ENCODE data around the gene SLC22A7.

DNA sequence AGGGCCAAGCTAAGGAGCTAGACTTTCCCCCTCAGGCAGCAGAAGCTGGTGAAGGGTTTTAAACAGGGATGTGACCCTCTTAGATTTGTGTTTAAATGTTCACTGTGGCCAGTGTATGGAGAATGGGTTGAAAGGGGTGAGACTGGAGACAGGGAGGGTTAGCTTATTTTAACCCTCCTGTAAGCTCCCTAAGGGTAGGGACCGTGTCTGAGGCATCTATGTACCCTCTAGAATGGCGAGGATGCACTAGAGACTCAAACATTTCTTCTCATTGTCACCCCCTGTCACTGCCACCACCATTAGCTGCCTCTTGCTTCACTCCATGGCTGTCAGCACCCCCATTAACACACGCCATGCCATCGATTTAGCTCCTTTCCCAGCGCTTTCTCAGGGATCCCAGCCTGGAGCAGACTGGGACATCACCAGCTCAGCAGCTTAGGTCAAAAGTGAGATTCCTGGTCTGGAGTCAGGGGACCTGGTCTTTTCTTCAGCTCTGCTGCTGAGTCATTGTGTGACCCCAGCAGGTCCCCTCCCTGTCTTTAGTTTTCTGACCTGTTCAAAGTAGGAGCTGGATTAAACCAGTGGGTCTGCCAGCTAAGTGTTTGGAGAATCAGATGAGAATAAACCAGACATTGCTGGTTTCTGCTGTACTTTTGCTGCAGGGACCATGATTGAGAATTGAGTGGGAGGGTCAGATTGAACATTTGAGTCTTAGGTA, 1.1 kb upstream of the SLC22A7 start:
- TF ChIP-seq, protein P1, sequence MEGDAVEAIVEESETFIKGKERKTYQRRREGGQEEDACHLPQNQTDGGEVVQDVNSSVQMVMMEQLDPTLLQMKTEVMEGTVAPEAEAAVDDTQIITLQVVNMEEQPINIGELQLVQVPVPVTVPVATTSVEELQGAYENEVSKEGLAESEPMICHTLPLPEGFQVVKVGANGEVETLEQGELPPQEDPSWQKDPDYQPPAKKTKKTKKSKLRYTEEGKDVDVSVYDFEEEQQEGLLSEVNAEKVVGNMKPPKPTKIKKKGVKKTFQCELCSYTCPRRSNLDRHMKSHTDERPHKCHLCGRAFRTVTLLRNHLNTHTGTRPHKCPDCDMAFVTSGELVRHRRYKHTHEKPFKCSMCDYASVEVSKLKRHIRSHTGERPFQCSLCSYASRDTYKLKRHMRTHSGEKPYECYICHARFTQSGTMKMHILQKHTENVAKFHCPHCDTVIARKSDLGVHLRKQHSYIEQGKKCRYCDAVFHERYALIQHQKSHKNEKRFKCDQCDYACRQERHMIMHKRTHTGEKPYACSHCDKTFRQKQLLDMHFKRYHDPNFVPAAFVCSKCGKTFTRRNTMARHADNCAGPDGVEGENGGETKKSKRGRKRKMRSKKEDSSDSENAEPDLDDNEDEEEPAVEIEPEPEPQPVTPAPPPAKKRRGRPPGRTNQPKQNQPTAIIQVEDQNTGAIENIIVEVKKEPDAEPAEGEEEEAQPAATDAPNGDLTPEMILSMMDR (IDR thresholded peaks at IDR 0.05; ENCODE audit: low read length) = no peak
- no peak for TF ChIP-seq EZH2 (optimal IDR thresholded peaks at IDR 0.05; ENCODE audit: low read depth, low read length)
